ENCODE results near the gene MACROD2. TPM values are rescaled to one million over a fixed set of nuclear protein-coding genes. Genes with fewer than 3 reads are reported as not detected.

MACROD2 gene
- total RNA-seq, 4 donors from 2014 or later, result 12.6 to 60.3 (median 18.9) TPM

GRCh38 chr20:15033269-15033668 is 1038.0 kb downstream of the MACROD2 start:
- Histone ChIP-seq H3K9me3 (no peaks in the 10 kb centered on the region), H3K4me3 (no peak overlapping the region), H3K36me3 (no peaks in the 10 kb centered on the region), H3K27me3 (no peaks in the 10 kb centered on the region), H3K4me1 (peaks cover 2% of the 10 kb centered on the region), H3K27ac (no peak overlapping the region)
- TF ChIP-seq POLR2AphosphoS5 (IDR thresholded peaks at IDR 0.05), result no peak
- TF ChIP-seq EP300 (IDR thresholded peaks at IDR 0.05), result no peak
- no peak for TF ChIP-seq POLR2A (IDR thresholded peaks at IDR 0.05)
- TF ChIP-seq CTCF (IDR thresholded peaks at IDR 0.05), result no peak
- no peak for DNase-seq (ENCODE audit: low spot score in 2 of 2)
- 89% methylated on average over 4 of the region's 4 CpGs for WGBS

GRCh38 chr20:15033891-15034290 is 1038.6 kb downstream of the MACROD2 start:
- Histone ChIP-seq H3K36me3 (no peaks in the 10 kb centered on the region), H3K4me3 (no peak overlapping the region), H3K4me1 (peaks cover 6% of the 10 kb centered on the region), H3K27me3 (no peaks in the 10 kb centered on the region), H3K27ac (no peak overlapping the region), H3K9me3 (no peaks in the 10 kb centered on the region)
- 36% methylated on average over 8 of the region's 8 CpGs for WGBS
- no peak for DNase-seq (ENCODE audit: low spot score in 2 of 2)
- TF ChIP-seq POLR2A (IDR thresholded peaks at IDR 0.05) (no peak), POLR2AphosphoS5 (IDR thresholded peaks at IDR 0.05) (no peak), EP300 (IDR thresholded peaks at IDR 0.05) (no peak), CTCF (IDR thresholded peaks at IDR 0.05) (no peak)

- Histone ChIP-seq H3K4me3 (no peak overlapping the region), H3K27ac (no peak overlapping the region), H3K9me3 (no peaks in the 10 kb centered on the region), H3K4me1 (peaks cover 6% of the 10 kb centered on the region), H3K27me3 (no peaks in the 10 kb centered on the region), H3K36me3 (no peaks in the 10 kb centered on the region)
- TF ChIP-seq POLR2A (IDR thresholded peaks at IDR 0.05) (no peak), EP300 (IDR thresholded peaks at IDR 0.05) (no peak), CTCF (IDR thresholded peaks at IDR 0.05) (no peak), POLR2AphosphoS5 (IDR thresholded peaks at IDR 0.05) (no peak)
- 74% methylated on average over 3 of the region's 3 CpGs for WGBS
- no peak for DNase-seq (ENCODE audit: low spot score in 2 of 2)
Measured at GRCh38 chr20:15036948-15037347, 1041.6 kb downstream of the MACROD2 start.

- H3K27ac ChIP-seq, result no peak overlapping the region
- no peak for DNase-seq (ENCODE audit: low spot score in 2 of 2)
- WGBS, result 75% methylated on average over 2 of the region's 2 CpGs
Measured at GRCh38 chr20:15039088-15039752, 1043.9 kb downstream of the MACROD2 start.

More at GRCh38 chr20:15039088-15039752, 1043.9 kb downstream of the MACROD2 start:
- H3K9me3 ChIP-seq, result no peaks in the 10 kb centered on the region
- H3K27me3 ChIP-seq, result no peaks in the 10 kb centered on the region
- no peaks in the 10 kb centered on the region for H3K36me3 ChIP-seq
- no peak overlapping the region for H3K4me3 ChIP-seq
- TF ChIP-seq CTCF (IDR thresholded peaks at IDR 0.05), result no peak
- no peak for TF ChIP-seq POLR2A (IDR thresholded peaks at IDR 0.05)
- no peak for TF ChIP-seq EP300 (IDR thresholded peaks at IDR 0.05)
- TF ChIP-seq POLR2AphosphoS5 (IDR thresholded peaks at IDR 0.05), result no peak
- H3K4me1 ChIP-seq, result peaks cover 6% of the 10 kb centered on the region

All from suprapubic skin (tissue), 4 donors.